ENCODE results near the gene ATP23.

ATP23 gene

GRCh38 chr12:57896434-57897201 lies 44.7 kb upstream of the ATP23 start:
- TF ChIP-seq, protein P1, sequence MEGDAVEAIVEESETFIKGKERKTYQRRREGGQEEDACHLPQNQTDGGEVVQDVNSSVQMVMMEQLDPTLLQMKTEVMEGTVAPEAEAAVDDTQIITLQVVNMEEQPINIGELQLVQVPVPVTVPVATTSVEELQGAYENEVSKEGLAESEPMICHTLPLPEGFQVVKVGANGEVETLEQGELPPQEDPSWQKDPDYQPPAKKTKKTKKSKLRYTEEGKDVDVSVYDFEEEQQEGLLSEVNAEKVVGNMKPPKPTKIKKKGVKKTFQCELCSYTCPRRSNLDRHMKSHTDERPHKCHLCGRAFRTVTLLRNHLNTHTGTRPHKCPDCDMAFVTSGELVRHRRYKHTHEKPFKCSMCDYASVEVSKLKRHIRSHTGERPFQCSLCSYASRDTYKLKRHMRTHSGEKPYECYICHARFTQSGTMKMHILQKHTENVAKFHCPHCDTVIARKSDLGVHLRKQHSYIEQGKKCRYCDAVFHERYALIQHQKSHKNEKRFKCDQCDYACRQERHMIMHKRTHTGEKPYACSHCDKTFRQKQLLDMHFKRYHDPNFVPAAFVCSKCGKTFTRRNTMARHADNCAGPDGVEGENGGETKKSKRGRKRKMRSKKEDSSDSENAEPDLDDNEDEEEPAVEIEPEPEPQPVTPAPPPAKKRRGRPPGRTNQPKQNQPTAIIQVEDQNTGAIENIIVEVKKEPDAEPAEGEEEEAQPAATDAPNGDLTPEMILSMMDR (IDR thresholded peaks at IDR 0.05; ENCODE audit: low read depth, low read length) = peak; percentile 59
- no peak for DNase-seq (ENCODE audit: extremely low read depth, low read depth)

DNA sequence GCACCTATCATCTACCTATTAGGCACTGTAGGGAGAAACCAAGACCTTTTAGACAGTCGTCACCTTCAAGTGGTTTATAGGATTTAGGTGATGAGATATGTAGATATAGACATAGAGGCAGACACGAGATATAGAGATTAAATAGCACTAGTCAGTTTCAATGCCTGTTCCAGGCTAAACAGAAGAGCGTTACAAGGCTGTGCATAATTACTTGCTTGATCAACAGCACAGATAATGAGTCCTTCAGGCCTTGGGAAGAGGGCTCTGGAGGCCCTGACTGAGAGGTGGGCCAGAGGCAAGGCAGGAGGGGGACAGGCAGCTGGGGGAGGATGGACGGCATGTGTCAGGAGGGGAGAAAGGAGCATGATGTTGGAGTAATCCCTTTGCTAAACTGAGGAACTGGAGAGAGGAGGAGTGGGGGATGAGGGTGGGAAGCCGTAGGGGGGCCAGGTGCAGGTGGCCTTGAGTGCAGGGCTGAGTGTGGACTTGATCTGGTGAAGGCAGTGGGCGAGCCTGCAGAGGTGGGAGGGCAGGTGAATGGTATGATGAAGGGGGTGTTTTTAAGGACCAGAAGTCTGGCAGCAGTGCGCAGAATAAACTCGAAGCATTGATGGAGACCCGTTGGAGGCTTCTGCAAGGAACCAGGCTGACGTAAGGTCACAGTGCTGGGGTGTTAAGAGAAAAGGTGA lies 43.9 kb upstream of the ATP23 start:
- TF ChIP-seq, protein P1 (IDR thresholded peaks at IDR 0.05; ENCODE audit: low read depth, low read length) = no peak

GRCh38 chr12:57898308-57898970 lies 42.9 kb upstream of the ATP23 start:
- no peak for DNase-seq (ENCODE audit: extremely low read depth, low read depth)
- TF ChIP-seq, protein P1 (IDR thresholded peaks at IDR 0.05; ENCODE audit: low read depth, low read length) = no peak

More for the DNA sequence above, 43.9 kb upstream of the ATP23 start:
- DNase-seq (ENCODE audit: extremely low read depth, low read depth) = no peak

- TF ChIP-seq, protein P1 (IDR thresholded peaks at IDR 0.05; ENCODE audit: low read depth, low read length) = no peak
- no peak for DNase-seq (ENCODE audit: extremely low read depth, low read depth)
Observed at GRCh38 chr12:57899010-57899662, 42.2 kb upstream of the ATP23 start.

GRCh38 chr12:57902478-57902969 lies 38.8 kb upstream of the ATP23 start:
- TF ChIP-seq, protein P1 (IDR thresholded peaks at IDR 0.05; ENCODE audit: low read depth, low read length) = no peak
- no peak for DNase-seq (ENCODE audit: extremely low read depth, low read depth)

DNA sequence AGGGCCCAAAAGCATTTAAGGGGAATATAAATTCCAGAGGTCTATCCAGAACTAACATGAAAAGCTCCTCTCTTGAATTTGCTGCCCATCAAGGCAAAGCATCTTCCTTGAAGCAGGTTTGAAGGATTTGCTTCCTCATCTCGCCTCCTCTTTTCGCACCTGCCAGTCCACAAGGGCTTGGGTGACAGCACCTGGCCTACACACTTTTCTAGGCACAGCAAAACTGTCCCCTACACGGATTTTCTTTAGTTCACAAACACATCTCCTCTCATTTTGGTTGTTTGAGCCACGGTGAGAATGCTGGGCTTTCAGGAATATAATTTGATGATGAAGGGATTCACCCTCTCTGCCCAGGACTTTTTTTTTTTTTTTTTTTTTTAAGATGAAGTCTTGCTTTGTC lies 36.9 kb upstream of the ATP23 start:
- no peak for DNase-seq (ENCODE audit: extremely low read depth, low read depth)
- TF ChIP-seq, protein P1 (IDR thresholded peaks at IDR 0.05; ENCODE audit: low read depth, low read length) = no peak
